Stimulated activated CD4-positive, alpha-beta T cell treated with anti-CD3 and anti-CD28 coated beads, Interleukin-15, amount 100 ng/mL, for 24 hours (primary cell): Measurements from ENCODE around the gene MYH10.

Experiments used
- DNase-seq: peaks from one replicate; pipeline ENCODE4 v3.0.0-alpha.2; 2020

Gene MYH10

DNA sequence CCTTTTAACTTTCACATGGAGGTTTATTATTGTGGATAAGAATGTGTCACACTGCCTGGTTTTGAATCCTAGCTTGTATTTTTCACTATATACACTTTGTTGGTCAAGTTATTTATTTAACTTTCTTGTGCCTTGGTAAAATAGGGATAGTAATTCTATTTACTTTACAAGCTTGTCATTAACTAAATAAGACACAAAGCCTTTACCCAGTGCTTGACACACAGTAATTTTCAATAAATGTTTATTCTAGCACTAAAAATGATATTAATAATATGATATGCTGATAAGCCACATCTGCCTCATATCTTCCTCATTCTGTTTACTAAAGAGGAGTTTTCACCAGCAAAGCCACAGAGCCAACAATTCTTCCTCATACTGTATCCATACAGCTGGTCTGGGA lies 27.8 kb downstream of the MYH10 start:
- DNase-seq = no peak

DNA sequence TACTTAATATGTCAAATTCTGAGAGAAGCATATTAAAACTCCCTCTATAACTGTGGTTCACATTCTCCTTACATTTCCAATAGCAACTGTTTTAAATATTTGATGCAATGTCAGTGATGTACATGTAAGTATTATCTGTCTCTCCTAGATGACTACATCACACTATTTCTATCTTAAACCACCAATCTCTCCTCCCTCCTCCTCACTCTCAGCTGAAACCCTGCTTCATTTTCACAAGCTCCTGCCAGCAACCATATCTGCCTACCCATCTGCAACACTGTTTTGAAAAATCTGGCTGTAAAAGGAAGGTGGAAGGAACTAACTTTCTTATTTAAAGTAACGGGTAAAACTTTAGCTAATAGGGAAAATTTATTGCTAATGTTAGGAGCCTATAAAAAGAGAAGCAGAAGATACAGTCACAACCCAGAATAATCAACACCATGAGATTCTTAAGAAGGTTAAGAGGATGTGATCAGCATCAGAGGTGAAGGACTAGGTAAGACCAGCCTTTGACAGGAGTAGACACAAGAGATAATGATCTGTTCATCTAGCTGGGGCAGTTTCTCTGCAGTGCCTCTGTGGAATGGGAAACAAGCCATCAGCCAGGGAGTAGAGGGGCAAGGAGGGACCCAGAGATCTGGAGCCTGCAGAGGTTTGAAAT lies 31.0 kb downstream of the MYH10 start:
- DNase-seq = no peak

DNA sequence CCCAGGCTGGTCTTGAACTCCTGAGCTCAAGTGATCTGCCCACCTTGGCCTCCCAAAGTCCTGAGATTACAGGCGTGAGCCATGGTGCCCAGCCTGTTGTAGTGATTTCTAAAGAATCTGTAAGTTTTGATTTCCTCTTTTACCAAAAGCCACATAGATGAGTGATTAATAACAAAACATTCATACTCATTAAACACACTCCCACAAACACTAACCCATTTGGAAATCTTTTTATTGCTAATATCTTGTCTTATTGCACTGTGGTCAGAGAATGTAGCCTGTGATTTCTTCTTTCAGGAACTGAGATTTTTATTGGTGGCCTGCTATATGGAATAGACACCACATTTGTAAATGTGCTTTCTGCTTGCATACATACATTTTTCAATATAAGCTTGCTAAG lies 31.6 kb downstream of the MYH10 start:
- peak; percentile 6 for DNase-seq

GRCh38 chr17:8593830-8594229 lies 36.7 kb downstream of the MYH10 start:
- no peak for DNase-seq

DNA sequence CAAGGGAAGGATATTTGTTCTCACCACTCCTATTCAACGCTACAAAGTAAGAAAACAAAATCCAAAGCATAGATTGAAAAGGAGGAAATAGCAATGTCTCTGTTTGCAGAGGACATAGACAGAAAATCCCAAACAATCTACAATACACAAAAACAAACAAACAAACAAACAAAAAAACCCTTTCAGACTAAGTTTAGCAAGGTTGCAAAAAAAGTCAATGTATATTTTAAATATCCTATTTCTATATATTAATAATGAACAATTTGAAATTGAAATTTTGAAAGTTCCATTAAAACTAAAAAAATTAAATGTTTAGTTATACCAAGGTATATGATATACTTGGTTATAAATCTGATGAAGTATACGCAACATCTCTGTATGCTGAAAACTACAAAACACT lies 37.2 kb downstream of the MYH10 start:
- no peak for DNase-seq

DNA sequence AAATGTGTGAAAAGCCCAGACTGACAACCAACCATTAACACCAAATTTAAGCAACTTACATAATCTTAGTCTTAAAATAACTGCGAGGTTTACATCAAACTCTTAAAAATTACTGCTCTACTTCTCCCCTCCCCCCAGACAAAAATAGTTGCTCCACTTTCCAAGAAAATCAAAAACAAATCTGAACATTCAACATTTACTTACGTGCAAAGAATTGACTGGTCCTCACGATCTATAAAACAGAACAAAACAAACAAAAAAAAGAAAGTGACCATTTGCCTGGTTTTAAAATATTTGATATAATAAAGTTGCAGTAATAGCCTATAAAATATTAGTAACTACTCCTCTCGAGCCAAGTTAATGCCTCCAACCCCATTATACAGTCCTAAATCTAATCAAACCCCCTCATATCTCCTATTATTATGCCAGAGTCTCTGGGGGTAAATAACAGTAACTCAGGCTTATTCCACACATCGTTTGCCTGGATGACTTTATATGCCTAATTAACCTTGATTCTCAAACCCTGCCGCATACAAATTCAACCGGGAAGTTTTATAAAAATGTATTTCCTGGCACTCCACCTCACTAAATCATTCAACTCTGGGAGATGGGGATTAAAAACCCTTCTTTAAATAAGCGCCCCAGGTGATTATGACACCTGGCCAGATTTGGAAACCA lies 41.5 kb downstream of the MYH10 start:
- DNase-seq = no peak

DNA sequence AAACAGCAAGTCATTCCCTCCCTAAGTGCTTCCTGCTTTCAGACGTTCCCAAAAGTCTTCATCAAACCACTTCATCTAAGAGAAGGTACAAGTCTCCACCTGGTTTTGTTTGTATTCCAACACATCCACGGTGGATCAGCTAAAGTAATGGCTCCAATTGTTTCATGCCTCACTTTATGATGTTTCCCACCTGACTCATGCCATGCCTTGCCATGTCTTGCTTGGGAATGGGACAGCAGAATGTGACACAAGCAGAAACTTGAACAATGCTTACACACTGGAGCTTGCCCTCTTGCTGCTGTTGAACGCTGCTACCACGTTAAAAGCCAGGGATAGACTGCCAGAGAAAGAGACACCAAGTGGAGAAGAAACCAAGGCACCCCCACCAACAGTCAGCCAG lies 43.8 kb downstream of the MYH10 start:
- DNase-seq = no peak

GRCh38 chr17:8585911-8586310 lies 44.6 kb downstream of the MYH10 start:
- DNase-seq = no peak

GRCh38 chr17:8583954-8584353 lies 46.6 kb downstream of the MYH10 start:
- no peak for DNase-seq

- peak; percentile 8 for DNase-seq
Measured at GRCh38 chr17:8580952-8581658, 49.4 kb downstream of the MYH10 start.

DNA sequence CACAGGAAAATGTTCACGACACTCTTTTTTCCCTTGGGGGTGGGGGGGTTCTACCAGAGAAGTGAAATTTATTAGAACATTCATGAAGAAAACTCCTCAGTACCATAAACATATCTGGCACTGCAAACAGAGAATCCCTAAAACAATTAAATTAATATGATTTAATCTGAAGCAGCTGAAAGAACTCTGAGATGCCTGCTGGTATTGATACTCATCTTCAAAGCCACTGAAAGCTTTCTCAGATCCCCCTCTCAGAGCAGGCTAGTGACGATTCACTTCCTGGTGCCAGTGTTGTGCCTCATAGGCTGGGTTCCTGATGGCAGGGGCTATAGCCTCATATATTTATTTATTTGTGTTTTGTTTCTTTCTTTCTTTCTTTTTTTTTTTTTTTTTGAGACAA lies 52.7 kb downstream of the MYH10 start:
- DNase-seq = no peak

DNA sequence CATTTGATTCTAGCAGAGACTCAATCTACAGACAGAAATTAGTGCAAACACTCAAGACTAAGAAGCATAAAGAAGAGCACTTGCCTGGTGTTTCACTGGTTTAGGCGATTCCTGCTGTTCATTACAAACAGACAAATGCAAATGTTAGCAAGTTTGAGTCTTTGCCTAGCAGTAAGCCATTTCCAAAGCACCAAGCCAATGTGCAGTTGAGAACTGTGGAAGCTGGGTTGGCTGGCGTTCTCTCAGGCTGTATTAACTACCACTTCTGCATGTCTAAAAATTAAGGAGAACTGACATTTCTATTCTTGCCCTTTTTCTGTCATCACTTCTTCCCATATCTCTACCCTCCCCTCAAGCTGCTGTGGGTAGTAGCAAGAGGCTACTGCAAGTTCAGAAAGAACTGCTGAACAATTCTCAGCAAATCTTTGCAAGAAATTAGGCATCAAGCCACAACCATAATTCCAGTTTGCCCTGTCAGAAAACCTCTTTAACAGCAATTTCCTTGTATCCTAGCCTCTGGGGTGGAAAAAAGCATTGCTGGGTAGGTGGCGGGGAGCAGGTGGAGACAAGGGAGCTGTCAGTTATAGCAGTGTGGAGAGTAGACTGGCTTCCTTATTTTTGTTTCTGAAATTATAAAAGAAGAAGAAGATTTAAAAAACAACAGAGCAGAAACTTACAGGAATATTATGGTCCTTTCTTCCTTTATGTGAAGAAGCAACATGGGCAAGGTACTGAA lies 53.8 kb downstream of the MYH10 start:
- no peak for DNase-seq

GRCh38 chr17:8574687-8575086 lies 55.8 kb downstream of the MYH10 start:
- DNase-seq = no peak

DNA sequence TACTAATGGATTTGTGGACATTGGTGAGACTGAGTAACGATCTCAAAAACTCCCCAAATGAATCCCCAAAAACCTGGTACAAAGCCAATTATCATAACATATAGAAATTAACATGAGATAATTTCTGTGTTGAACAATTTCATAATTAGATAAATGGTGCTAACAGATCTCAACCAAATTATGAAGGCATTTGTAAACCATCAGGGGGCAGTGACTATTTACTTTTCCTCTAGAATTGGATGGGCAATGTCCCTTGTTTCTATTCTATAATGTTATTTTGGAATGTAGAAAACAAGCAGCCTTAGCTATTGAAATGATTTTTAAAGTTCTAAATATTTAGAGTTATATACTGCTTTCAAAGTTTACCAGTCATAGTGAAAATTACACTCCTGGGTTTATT lies 57.8 kb downstream of the MYH10 start:
- DNase-seq = no peak

- DNase-seq = no peak
Measured at GRCh38 chr17:8563981-8564602, 66.4 kb downstream of the MYH10 start.

GRCh38 chr17:8563024-8563776 lies 67.3 kb downstream of the MYH10 start:
- DNase-seq = no peak

DNA sequence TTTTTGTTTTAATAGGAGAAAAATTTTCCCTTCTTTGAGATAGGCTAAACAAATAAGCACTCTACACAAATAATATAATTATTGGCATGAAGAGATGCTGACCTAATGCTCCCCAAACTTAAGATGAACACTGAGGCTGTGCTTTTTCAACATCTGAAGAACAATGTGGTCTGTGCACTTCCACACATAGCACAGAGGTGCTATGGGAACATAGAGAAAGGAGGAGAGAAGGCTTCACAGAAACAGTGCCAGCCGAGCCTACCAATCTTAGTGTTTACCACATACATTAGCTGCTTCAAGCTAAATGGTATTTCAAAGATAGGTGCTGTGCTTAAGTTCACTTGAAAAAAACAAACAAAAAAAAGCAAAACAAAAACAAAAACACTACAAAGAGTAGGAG lies 72.4 kb downstream of the MYH10 start:
- no peak for DNase-seq

GRCh38 chr17:8557176-8557806 lies 73.2 kb downstream of the MYH10 start:
- no peak for DNase-seq

DNA sequence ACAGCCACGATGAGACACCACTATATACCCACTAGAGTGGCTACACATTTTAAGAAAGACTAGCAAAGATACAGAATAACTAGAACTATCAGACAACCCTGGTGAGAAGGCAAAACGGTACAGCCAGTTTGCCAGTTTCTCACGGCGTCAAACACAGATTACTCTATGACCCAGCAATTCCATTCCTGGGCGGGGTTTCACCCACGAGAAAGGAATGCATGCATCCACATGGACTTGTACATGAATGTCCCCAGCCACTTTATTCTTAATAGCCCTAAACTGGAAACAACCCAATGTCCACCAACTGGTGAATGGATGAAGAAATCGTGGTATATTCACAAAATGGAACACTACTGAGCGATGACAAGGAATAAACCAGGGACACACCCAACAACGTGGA lies 74.5 kb downstream of the MYH10 start:
- no peak for DNase-seq

- DNase-seq = no peak
Measured at GRCh38 chr17:8555062-8555461, 75.5 kb downstream of the MYH10 start.

GRCh38 chr17:8552577-8553320 lies 77.8 kb downstream of the MYH10 start:
- DNase-seq = no peak
